Left renal cortex interstitium (tissue), 4 donors: ENCODE results near the gene RABGGTB. TPM values are rescaled to one million over a fixed set of nuclear protein-coding genes. Genes with fewer than 3 reads are reported as not detected.
A peak's percentile ranks its signal among the peaks of the same experiment; 100 is the strongest.
"Not testable (repeated sequence)": the region's sequence is repeated elsewhere in the genome, so short reads cannot be mapped to it uniquely, and the experiment has no call there.

ENCODE experiments used
- DNase-seq, 4 donors: peaks; one replicate each; pipeline ENCODE4 v3.0.0-alpha.2; 2013; ENCODE audit warnings: low read depth in 4 of 4, low spot score in 2 of 4, missing footprints in 1 of 4
- polyA plus RNA-seq, 4 donors: library from polyadenylated mRNA; unstranded; fragments of 120-200 nt; gene quantifications; one replicate each; pipeline ENCODE4 v1.2.1, GENCODE V29; 2013; ENCODE audit not compliant: insufficient read length in 4 of 4

RABGGTB gene
- 100 to 1,000 TPM in 1 of 4 donors, 10 to 100 TPM in 3; 77.9 to 117 (median 87.7) TPM for polyA plus RNA-seq

- peak; percentile 93 to 96 (median 94) for DNase-seq
Measured at GRCh38 chr1:75785983-75786853, at the start of gene RABGGTB. TSS of gene RABGGTB (plus strand) at chr1:75786256. CDS start at chr1:75786272, 16 bp downstream.

GRCh38 chr1:75742047-75742625 lies 43.9 kb upstream of the RABGGTB start:
- DNase-seq = no peak

- no peak for DNase-seq
Measured at GRCh38 chr1:75745276-75745675, 40.8 kb upstream of the RABGGTB start.

GRCh38 chr1:75757210-75757609 lies 28.8 kb upstream of the RABGGTB start:
- DNase-seq = not testable (repeated sequence)

- DNase-seq = not testable (repeated sequence)
Measured at GRCh38 chr1:75758543-75758942, 27.5 kb upstream of the RABGGTB start.

- DNase-seq = no peak
Measured at GRCh38 chr1:75764057-75764655, 21.9 kb upstream of the RABGGTB start.

GRCh38 chr1:75765697-75766355 lies 20.2 kb upstream of the RABGGTB start:
- no peak for DNase-seq

- DNase-seq = no peak
Measured at GRCh38 chr1:75768016-75768415, 18.0 kb upstream of the RABGGTB start.

- DNase-seq = no peak
Measured at GRCh38 chr1:75770761-75771160, 15.3 kb upstream of the RABGGTB start.

- no peak for DNase-seq
Measured at GRCh38 chr1:75771978-75772377, 14.1 kb upstream of the RABGGTB start.

- not testable (repeated sequence) for DNase-seq
Measured at GRCh38 chr1:75777812-75778211, 8.2 kb upstream of the RABGGTB start.

GRCh38 chr1:75778694-75779093 lies 7.4 kb upstream of the RABGGTB start:
- not testable (repeated sequence) for DNase-seq

GRCh38 chr1:75780183-75780582 lies 5.9 kb upstream of the RABGGTB start:
- not testable (repeated sequence) for DNase-seq

- not testable (repeated sequence) for DNase-seq
Measured at GRCh38 chr1:75783920-75784319, 2.1 kb upstream of the RABGGTB start.

GRCh38 chr1:75785320-75785982 lies 605 bp upstream of the RABGGTB start:
- DNase-seq = peak in 1 of 4 donors; percentile 3

GRCh38 chr1:75786901-75787493 lies 941 bp downstream of the RABGGTB start:
- no peak for DNase-seq

- DNase-seq = no peak
Measured at GRCh38 chr1:75787524-75787923, 1.5 kb downstream of the RABGGTB start.

- DNase-seq = no peak
Measured at GRCh38 chr1:75789988-75790387, 3.9 kb downstream of the RABGGTB start.

- DNase-seq = no peak
Measured at GRCh38 chr1:75791022-75791421, 5.0 kb downstream of the RABGGTB start.

GRCh38 chr1:75792091-75792490 lies 6.0 kb downstream of the RABGGTB start:
- no peak for DNase-seq
